Tibial nerve (tissue), 4 donors: ENCODE results near the gene BMPR1A.

Experiments
- CTCF ChIP-seq, 5 experiments: fragments of 200-600 bp in 3 of 5; fragments of 450-650 bp in 2 of 5; sonication (generic) in 3 of 5; IDR thresholded peaks; one replicate each; pipeline ENCODE4 v1.5.1; 2016 to 2019; ENCODE audit warnings: antibody characterized with exemption in 5 of 5, mild to moderate bottlenecking in 3 of 5, moderate library complexity in 2 of 5
- EP300 ChIP-seq, 2 donors: sonication (generic); formaldehyde crosslinking; IDR thresholded peaks; one replicate each; pipeline ENCODE4 v1.6.1; 2017; ENCODE audit warnings: antibody characterized with exemption in 2 of 2, mild to moderate bottlenecking in 1 of 2
- POLR2A ChIP-seq, 2 donors: fragments of 450-650 bp; IDR thresholded peaks; one replicate each; pipeline ENCODE4 v1.6.1; 2017; ENCODE audit warnings: antibody characterized with exemption in 2 of 2, mild to moderate bottlenecking in 2 of 2, moderate library complexity in 2 of 2

DNA sequence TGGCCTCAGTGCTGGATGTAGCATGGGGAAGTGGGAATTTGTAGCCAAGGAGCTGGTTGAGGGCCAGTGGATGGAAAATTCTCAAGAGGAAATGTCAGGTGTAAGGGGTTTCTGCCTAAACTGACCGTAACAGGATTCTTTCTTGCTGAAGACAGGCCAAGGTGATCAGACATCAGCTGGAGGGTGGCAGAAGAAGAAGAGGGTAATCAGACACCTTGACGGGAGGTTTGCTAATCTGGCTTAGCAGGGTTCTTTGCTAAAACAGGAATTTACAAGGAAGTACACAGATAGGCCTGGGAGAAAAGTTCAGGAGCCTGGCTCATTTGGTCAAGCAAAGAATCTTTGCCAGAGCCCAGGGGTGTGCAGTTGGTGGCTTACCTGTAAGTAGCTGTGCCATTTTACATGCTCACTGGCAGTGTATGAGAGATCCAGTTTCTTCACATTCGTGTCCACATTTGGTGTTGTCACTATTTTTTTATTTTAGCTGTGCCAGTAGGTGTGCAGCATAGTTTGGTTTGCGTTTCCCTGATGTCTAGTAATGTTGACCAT lies 73.7 kb downstream of the BMPR1A start:
- TF ChIP-seq POLR2A (IDR thresholded peaks at IDR 0.05) (no peak), CTCF (IDR thresholded peaks at IDR 0.05) (no peak), EP300 (IDR thresholded peaks at IDR 0.05) (no peak)
